GM23338 (cell line): Measurements from ENCODE around the gene TBATA. TPM values are rescaled to one million over a fixed set of nuclear protein-coding genes. Genes with fewer than 3 reads are reported as not detected.

ENCODE experiments used
- ATAC-seq: fragments of 200-7000 bp; cut with Tn5 transposase; 3 replicates; pipeline ENCODE4 v1.9.1; 2020
- DNase-seq: peaks from one replicate; pipeline ENCODE4 v3.0.0-alpha.2; 2015; ENCODE audit warnings: low spot score
- H2AFZ ChIP-seq: fragments of 200-600 bp; sonication (generic); 2 replicates; pipeline ENCODE4 v1.8.0; 2016; ENCODE audit warnings: antibody characterized with exemption, mild to moderate bottlenecking, moderate library complexity
- H3F3A ChIP-seq: fragments of 200-600 bp; sonication (generic); replicated peaks from 2 replicates; pipeline ENCODE4 v1.8.0; 2017; ENCODE audit warnings: antibody characterized with exemption, mixed run types, low read depth
- H3K27ac ChIP-seq: fragments of 200-600 bp; sonication (generic); 2 replicates; pipeline ENCODE4 v1.6.1; 2016; ENCODE audit warnings: low read depth
- H3K27me3 ChIP-seq: fragments of 200-600 bp; sonication (generic); 2 replicates; pipeline ENCODE4 v1.8.0; 2016; ENCODE audit warnings: mild to moderate bottlenecking, mixed run types, moderate library complexity; ENCODE audit not compliant: insufficient read depth
- H3K36me3 ChIP-seq: fragments of 200-600 bp; sonication (generic); 2 replicates; pipeline ENCODE4 v1.8.0; 2016; ENCODE audit warnings: mild to moderate bottlenecking; ENCODE audit not compliant: insufficient read depth
- H3K4me1 ChIP-seq: fragments of 200-600 bp; sonication (generic); 2 replicates; pipeline ENCODE4 v1.8.0; 2016; ENCODE audit warnings: mild to moderate bottlenecking, moderate library complexity; ENCODE audit not compliant: insufficient read depth
- H3K4me2 ChIP-seq: fragments of 200-600 bp; sonication (generic); 2 replicates; pipeline ENCODE4 v1.7.1; 2017; ENCODE audit warnings: mixed run types
- H3K4me3 ChIP-seq: fragments of 200-600 bp; sonication (generic); 2 replicates; pipeline ENCODE4 v1.6.1; 2016; ENCODE audit warnings: mixed run types
- H3K79me2 ChIP-seq: fragments of 200-600 bp; sonication (generic); replicated peaks from 2 replicates; pipeline ENCODE4 v1.8.0; 2017; ENCODE audit warnings: mild to moderate bottlenecking; ENCODE audit not compliant: insufficient read depth
- H3K9me2 ChIP-seq: fragments of 200-600 bp; sonication (generic); 2 replicates; pipeline ENCODE4 v1.8.0; 2017; ENCODE audit not compliant: insufficient read depth
- H4K20me1 ChIP-seq: fragments of 200-600 bp; sonication (generic); replicated peaks from 2 replicates; pipeline ENCODE4 v1.8.0; 2017; ENCODE audit warnings: mild to moderate bottlenecking; ENCODE audit not compliant: insufficient read depth
- H3K27ac Mint-ChIP-seq: 2 replicates; pipeline ENCODE4 v1.8.0; 2020; ENCODE audit warnings: inconsistent platforms, mild to moderate bottlenecking, moderate library complexity, mixed read lengths
- H3K27me3 Mint-ChIP-seq: 3 replicates; pipeline ENCODE4 v1.8.0; 2022; ENCODE audit warnings: low read depth, mild to moderate bottlenecking, moderate library complexity, mixed read lengths, inconsistent platforms; ENCODE audit not compliant: insufficient read depth, poor library complexity
- H3K36me3 Mint-ChIP-seq: 3 replicates; pipeline ENCODE4 v1.8.0; 2021; ENCODE audit warnings: low read depth, mild to moderate bottlenecking, inconsistent platforms, moderate library complexity, mixed read lengths
- H3K4me1 Mint-ChIP-seq: 3 replicates; pipeline ENCODE4 v1.8.0; 2020; ENCODE audit warnings: mild to moderate bottlenecking, inconsistent platforms, mixed read lengths
- H3K4me3 Mint-ChIP-seq: 3 replicates; pipeline ENCODE4 v1.8.0; 2021; ENCODE audit warnings: moderate library complexity, mild to moderate bottlenecking, inconsistent platforms, mixed read lengths
- H3K9me3 Mint-ChIP-seq: 3 replicates; pipeline ENCODE4 v1.8.0; 2020; ENCODE audit warnings: moderate library complexity, mild to moderate bottlenecking, inconsistent platforms, mixed read lengths
- CREB1 ChIP-seq: fragments of 250-450 bp; sonication (Bioruptor Pico); IDR thresholded peaks from 2 replicates; pipeline ENCODE4 v1.5.0; 2020; ENCODE audit warnings: low read depth, mild to moderate bottlenecking, moderate library complexity
- EZH2 ChIP-seq: fragments of 200-600 bp; sonication (generic); IDR thresholded peaks from one replicate; pipeline ENCODE4 v1.8.0; 2017; ENCODE audit warnings: antibody characterized with exemption, mild to moderate bottlenecking, low read depth; ENCODE audit not compliant: unreplicated experiment
- EZH2phosphoT487 ChIP-seq: fragments of 200-600 bp; sonication (generic); IDR thresholded peaks from one replicate; pipeline ENCODE4 v1.8.1; 2018; ENCODE audit warnings: antibody characterized with exemption; ENCODE audit not compliant: unreplicated experiment
- JUNB ChIP-seq: IDR thresholded peaks from one replicate; pipeline ENCODE4 v1.6.1; 2016; ENCODE audit warnings: antibody characterized with exemption; ENCODE audit not compliant: unreplicated experiment
- NANOG ChIP-seq: IDR thresholded peaks from 2 replicates; pipeline ENCODE4 v1.6.1; 2016; ENCODE audit warnings: antibody characterized with exemption, borderline replicate concordance
- STAT1 ChIP-seq: IDR thresholded peaks from one replicate; pipeline ENCODE4 v1.6.1; 2016; ENCODE audit warnings: antibody characterized with exemption; ENCODE audit not compliant: unreplicated experiment
- ZNF331 ChIP-seq: fragments of 250-450 bp; sonication (Bioruptor Pico); IDR thresholded peaks from 2 replicates; pipeline ENCODE4 v1.5.0; 2020; ENCODE audit warnings: low read depth, mild to moderate bottlenecking, moderate library complexity
- polyA plus RNA-seq: library from polyadenylated mRNA; unstranded; fragments of >200 nt; fragmentation: Nextera tagmentation; extraction: Ambion mirVana; gene quantifications from 2 replicates; pipeline ENCODE4 v1.2.1, GENCODE V29; 2016
- total RNA-seq: library from RNA; depleted of rRNA; stranded (reverse); fragments of >200 nt; shearing (Covaris generic); gene quantifications from 2 replicates; pipeline ENCODE4 v1.2.3, GENCODE V29; 2014
- TF ChIP-seq, protein P1 (sequence below): IDR thresholded peaks from 2 replicates; pipeline ENCODE4 v1.6.1; 2016; ENCODE audit warnings: antibody characterized with exemption
- TF ChIP-seq, protein P2 (sequence below), 2 experiments: fragments of 200-600 bp in 1 of 2; sonication (generic) in 1 of 2; conservative IDR thresholded peaks; 2 replicates each; pipeline versions ENCODE4 v1.5.1 to v1.6.1; 2016 to 2017; ENCODE audit warnings: antibody characterized with exemption in 2 of 2, low read depth in 2 of 2, mild to moderate bottlenecking in 2 of 2, moderate library complexity in 1 of 2
- TF ChIP-seq, protein P3 (sequence below): fragments of 250-450 bp; sonication (Bioruptor Pico); IDR thresholded peaks from 2 replicates; pipeline ENCODE4 v1.5.0; 2020; ENCODE audit warnings: mild to moderate bottlenecking, moderate library complexity

TBATA gene
- total and polyA plus RNA-seq, 2 experiments from 2014 or later, result not detected

DNA sequence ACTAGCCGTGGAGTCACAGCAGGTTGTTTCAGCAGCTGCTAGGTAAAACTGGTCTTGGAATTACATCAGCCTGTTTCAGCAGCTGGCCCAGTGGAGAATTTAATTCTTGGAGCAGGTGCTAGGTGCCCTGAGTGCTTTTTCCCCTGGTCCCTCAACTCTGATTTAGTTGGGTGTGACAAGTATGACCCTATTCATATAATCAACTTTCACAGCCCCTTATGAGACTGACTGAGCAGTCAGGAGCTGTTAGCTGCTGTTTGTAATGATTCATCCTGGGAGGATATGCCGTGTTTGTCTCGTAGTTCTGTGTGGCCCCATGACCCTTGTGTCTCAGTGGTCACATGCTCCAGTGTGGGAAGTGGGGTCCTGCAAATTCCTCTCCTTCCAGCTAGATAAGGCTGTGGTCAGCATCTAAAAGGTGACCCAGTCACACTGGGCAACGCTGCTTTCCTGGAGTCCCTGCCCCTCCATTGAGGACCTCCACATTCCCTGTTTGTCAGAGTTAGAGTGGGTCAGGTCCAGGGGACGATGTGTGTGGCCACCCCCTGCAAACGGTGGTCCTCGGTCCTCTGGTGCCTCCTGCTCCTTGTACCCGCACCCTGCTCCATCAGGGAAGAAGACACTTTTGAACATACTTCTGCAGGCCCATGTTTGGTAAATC, 28.3 kb downstream of the TBATA start (continued):
- TF ChIP-seq, protein P1, sequence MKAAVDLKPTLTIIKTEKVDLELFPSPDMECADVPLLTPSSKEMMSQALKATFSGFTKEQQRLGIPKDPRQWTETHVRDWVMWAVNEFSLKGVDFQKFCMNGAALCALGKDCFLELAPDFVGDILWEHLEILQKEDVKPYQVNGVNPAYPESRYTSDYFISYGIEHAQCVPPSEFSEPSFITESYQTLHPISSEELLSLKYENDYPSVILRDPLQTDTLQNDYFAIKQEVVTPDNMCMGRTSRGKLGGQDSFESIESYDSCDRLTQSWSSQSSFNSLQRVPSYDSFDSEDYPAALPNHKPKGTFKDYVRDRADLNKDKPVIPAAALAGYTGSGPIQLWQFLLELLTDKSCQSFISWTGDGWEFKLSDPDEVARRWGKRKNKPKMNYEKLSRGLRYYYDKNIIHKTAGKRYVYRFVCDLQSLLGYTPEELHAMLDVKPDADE, result no peak
- TF ChIP-seq JUNB (no peak), CREB1 (CRISPR knock-in tag) (no peak), EZH2phosphoT487 (no peak), ZNF331 (no peak), STAT1 (no peak), EZH2 (no peak), NANOG (no peak)

DNA sequence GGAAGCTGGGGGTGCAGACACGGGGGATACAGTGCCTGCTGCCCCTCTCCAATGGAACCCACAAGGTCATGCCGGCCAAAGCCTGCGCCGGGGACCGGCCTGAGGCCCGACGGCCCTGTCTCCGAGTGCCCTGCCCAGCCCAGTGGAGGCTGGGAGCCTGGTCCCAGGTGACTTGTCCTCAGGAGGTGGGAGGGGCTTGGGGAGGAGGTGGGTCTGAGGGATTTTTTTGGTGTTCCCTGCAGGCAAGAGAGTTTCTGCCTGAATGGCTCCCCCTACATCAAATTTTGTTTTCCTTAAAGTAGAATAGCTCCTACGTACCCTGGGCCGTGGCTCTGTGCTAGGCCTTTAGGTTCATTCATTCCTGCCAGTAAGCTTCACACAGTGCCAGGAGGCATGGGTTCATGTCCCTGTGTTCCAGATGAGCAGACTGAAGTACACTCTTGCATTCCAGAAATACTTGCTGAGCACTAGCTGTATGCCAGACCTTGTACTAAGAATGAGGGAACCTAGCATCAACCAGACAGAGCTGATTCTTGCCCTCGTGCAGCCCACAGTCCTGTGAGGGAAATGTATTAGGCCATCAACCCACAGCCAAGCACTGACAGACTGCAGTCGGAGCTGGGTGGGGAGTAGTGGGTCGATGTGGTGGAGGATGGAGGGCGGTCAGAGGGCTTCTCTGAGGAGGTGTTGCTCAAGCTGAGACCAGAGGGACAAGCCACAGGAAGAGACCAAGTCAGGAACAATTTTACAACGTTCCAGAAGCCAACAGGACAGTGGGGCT, 31.1 kb downstream of the TBATA start:
- no peak overlapping the region for H3K27ac Mint-ChIP-seq
- Histone ChIP-seq H3K36me3 (no peaks in the 10 kb centered on the region), H3K4me1 (0 out of 2 replicates have a peak, but pooled peaks cover 2% of the 10 kb centered on the region), H4K20me1 (no peaks in the 10 kb centered on the region), H3K27ac (no peak overlapping the region), H3K9me2 (no peaks in the 10 kb centered on the region), H3K4me2 (no peak overlapping the region), H3F3A (no peaks in the 10 kb centered on the region), H3K79me2 (no peaks in the 10 kb centered on the region), H3K27me3 (no peaks in the 10 kb centered on the region), H2AFZ (no peak overlapping the region), H3K4me3 (no peak overlapping the region)
- DNase-seq (peak; percentile 49), ATAC-seq (peak; percentile 82)
- peaks cover 11% of the 10 kb centered on the region for H3K4me1 Mint-ChIP-seq
- H3K9me3 Mint-ChIP-seq, result no peaks in the 10 kb centered on the region
- no peaks in the 10 kb centered on the region; the same call in 2 of the 3 replicates for H3K36me3 Mint-ChIP-seq
- TF ChIP-seq, protein P2, sequence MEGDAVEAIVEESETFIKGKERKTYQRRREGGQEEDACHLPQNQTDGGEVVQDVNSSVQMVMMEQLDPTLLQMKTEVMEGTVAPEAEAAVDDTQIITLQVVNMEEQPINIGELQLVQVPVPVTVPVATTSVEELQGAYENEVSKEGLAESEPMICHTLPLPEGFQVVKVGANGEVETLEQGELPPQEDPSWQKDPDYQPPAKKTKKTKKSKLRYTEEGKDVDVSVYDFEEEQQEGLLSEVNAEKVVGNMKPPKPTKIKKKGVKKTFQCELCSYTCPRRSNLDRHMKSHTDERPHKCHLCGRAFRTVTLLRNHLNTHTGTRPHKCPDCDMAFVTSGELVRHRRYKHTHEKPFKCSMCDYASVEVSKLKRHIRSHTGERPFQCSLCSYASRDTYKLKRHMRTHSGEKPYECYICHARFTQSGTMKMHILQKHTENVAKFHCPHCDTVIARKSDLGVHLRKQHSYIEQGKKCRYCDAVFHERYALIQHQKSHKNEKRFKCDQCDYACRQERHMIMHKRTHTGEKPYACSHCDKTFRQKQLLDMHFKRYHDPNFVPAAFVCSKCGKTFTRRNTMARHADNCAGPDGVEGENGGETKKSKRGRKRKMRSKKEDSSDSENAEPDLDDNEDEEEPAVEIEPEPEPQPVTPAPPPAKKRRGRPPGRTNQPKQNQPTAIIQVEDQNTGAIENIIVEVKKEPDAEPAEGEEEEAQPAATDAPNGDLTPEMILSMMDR (conservative IDR thresholded peaks at IDR 0.05; ENCODE audit: low read depth in 2 of 2), result 0 out of 4 replicates have a peak, but pooled peaks of 1 of the 2 experiments have one; percentile 19
- TF ChIP-seq, protein P3, sequence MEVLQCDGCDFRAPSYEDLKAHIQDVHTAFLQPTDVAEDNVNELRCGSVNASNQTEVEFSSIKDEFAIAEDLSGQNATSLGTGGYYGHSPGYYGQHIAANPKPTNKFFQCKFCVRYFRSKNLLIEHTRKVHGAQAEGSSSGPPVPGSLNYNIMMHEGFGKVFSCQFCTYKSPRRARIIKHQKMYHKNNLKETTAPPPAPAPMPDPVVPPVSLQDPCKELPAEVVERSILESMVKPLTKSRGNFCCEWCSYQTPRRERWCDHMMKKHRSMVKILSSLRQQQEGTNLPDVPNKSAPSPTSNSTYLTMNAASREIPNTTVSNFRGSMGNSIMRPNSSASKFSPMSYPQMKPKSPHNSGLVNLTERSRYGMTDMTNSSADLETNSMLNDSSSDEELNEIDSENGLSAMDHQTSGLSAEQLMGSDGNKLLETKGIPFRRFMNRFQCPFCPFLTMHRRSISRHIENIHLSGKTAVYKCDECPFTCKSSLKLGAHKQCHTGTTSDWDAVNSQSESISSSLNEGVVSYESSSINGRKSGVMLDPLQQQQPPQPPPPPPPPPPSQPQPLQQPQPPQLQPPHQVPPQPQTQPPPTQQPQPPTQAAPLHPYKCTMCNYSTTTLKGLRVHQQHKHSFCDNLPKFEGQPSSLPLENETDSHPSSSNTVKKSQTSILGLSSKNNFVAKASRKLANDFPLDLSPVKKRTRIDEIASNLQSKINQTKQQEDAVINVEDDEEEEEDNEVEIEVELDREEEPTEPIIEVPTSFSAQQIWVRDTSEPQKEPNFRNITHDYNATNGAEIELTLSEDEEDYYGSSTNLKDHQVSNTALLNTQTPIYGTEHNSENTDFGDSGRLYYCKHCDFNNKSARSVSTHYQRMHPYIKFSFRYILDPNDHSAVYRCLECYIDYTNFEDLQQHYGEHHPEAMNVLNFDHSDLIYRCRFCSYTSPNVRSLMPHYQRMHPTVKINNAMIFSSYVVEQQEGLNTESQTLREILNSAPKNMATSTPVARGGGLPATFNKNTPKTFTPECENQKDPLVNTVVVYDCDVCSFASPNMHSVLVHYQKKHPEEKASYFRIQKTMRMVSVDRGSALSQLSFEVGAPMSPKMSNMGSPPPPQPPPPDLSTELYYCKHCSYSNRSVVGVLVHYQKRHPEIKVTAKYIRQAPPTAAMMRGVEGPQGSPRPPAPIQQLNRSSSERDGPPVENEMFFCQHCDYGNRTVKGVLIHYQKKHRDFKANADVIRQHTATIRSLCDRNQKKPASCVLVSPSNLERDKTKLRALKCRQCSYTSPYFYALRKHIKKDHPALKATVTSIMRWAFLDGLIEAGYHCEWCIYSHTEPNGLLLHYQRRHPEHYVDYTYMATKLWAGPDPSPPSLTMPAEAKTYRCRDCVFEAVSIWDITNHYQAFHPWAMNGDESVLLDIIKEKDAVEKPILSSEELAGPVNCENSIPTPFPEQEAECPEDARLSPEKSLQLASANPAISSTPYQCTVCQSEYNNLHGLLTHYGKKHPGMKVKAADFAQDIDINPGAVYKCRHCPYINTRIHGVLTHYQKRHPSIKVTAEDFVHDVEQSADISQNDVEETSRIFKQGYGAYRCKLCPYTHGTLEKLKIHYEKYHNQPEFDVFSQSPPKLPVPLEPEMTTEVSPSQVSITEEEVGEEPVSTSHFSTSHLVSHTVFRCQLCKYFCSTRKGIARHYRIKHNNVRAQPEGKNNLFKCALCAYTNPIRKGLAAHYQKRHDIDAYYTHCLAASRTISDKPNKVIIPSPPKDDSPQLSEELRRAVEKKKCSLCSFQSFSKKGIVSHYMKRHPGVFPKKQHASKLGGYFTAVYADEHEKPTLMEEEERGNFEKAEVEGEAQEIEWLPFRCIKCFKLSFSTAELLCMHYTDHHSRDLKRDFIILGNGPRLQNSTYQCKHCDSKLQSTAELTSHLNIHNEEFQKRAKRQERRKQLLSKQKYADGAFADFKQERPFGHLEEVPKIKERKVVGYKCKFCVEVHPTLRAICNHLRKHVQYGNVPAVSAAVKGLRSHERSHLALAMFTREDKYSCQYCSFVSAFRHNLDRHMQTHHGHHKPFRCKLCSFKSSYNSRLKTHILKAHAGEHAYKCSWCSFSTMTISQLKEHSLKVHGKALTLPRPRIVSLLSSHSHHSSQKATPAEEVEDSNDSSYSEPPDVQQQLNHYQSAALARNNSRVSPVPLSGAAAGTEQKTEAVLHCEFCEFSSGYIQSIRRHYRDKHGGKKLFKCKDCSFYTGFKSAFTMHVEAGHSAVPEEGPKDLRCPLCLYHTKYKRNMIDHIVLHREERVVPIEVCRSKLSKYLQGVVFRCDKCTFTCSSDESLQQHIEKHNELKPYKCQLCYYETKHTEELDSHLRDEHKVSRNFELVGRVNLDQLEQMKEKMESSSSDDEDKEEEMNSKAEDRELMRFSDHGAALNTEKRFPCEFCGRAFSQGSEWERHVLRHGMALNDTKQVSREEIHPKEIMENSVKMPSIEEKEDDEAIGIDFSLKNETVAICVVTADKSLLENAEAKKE (CRISPR knock-in tag), result no peak
- TF ChIP-seq STAT1 (no peak), NANOG (no peak), EZH2 (no peak)
- H3K27me3 Mint-ChIP-seq, result peaks cover 5% of the 10 kb centered on the region
- H3K4me3 Mint-ChIP-seq, result no peak overlapping the region
